ENCODE measurements around the gene FREM3.
"Not testable (repeated sequence)": the region's sequence is repeated elsewhere in the genome, so short reads cannot be mapped to it uniquely, and the experiment has no call there.

Gene FREM3

GRCh38 chr4:143700416-143701352, at the start of gene FREM3:
Gene FREM3 (minus strand): TSS chr4:143700675. CDS start chr4:143700675, 0 bp downstream.
- DNase-seq (ENCODE audit: low read depth) = no peak

GRCh38 chr4:143745874-143746273, 45.4 kb upstream of the FREM3 start:
- DNase-seq (ENCODE audit: low read depth) = no peak

DNA sequence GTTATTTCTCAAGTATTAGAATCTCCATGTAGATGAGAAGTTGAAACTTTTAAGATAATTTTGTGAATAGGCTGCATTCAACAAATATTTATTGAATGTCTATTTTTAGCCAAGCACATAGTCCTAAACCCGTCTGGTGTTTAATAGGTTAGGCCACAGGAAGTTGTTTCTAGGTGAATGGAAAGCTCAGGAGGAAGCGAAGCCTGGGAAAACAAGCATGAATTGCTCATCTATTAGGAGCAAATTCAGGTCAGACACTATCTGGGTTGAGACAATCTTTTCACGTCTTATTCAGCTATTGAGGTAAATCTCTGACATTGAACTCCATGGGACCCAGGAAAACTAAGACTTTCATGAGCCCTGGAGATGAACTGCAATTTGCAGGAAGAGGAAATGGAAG, 43.1 kb upstream of the FREM3 start:
- DNase-seq (ENCODE audit: low read depth) = peak; percentile 1

GRCh38 chr4:143742834-143743233, 42.4 kb upstream of the FREM3 start:
- DNase-seq (ENCODE audit: low read depth) = no peak

DNA sequence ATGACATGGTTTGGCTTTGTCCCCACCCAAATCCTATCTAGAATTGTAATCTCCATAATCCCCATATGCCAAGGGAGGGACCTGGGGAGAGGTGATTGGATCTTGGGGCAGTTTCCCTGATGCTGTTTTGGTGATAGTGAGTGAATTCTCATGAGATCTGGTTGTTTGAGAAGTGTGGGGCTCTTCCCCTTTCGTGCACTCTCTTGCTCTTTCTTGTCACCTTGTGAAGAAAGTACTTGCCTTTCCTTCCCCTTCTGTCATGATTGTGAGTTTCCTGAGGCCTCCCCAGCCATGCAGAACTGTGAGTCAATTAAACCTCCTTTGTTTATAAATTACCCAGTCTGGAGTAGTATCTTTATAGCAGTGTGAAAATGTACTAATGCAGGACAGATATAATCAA, 36.4 kb upstream of the FREM3 start:
- no peak for DNase-seq (ENCODE audit: low read depth)

DNA sequence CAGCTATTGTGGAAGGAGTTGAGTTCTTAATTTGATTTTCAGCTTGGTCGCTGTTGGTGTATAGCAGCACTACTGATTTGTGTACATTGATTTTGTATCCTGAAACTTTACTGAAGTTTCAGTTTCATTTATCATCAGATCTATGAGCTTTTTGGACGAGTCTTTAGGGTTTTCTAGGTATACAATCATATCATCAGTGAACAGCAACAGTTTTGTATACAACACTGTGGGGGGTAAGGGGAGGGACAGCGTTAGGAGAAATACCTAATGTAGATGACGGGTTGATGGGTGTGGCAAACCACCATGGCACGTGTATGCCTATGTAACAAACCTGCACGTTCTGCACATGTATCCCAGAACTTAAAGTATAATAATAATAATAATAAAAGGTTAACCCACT, 35.6 kb upstream of the FREM3 start:
- DNase-seq (ENCODE audit: low read depth) = not testable (repeated sequence)

DNA sequence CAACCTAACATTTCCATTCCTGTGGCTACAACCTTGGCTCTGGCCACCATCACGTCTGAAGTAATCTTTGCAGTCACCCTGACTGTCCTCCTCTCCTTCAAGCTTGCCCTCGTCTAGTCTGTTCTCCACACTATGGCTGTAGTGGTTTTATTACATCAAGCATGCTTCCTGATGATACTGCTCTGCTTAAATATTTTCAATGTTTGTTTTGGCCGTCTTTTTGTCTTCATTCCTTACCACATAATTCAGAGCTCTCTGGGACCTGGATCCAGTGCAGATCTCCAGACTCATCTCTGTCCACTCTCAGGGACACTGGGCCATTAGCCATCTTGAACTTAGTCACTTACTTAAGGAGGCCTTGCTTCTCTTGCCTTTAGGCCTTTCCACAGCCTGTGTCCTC, 27.7 kb upstream of the FREM3 start:
- DNase-seq (ENCODE audit: low read depth) = peak; percentile 86

GRCh38 chr4:143726714-143727113, 26.2 kb upstream of the FREM3 start:
- DNase-seq (ENCODE audit: low read depth) = peak; percentile 26

DNA sequence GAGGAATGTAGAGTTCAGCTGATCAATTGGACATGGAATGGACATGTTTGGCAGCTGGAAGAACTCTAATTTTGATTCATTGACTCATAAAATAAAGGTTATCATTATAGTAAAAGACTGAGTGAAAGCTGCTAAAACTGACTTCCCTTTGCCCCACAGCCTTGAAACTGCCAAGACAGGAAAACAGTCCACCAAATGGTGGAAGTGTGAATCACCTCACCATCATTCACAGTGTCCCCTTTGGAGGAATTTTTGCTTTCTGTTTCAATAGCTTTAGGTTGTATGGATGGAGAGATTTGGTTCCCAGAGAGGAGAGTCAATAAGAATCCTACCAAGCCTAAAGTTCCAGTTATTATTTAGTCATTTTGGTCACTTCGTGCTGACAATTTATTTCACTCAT, 20.8 kb upstream of the FREM3 start:
- peak; percentile 11 for DNase-seq (ENCODE audit: low read depth)

GRCh38 chr4:143718748-143719147, 18.3 kb upstream of the FREM3 start:
- DNase-seq (ENCODE audit: low read depth) = not testable (repeated sequence)

DNA sequence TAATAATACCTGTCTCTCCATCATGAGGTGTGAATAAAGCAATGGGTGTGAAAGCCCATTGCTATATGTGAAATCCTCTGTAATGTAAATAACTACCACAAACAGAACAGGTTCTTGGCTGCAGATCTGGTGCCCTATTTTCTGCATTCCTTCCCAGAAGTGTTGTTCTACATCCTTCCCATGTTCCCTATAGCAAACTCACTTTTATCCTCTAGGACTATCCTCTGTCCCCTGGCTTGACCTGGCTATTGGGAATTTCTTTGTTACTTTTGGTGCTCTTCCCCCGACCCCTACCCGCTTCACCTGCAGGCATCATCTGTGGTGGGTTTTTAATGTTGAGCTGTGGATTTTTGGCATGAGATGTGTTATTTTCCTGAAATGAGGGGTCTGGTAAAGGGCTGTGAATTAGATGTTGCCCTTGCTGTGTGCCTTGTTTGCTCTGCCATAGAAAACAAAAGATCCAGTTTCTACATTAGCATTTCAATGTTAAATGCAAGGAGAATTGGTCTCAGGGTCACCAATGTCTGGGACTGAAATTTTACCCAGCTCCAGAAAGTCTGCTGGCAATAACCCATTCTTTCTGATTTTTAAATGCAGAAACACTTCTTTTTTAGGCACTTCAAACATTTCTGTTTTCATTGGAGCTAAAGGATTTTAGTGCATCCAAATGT, 13.6 kb upstream of the FREM3 start:
- DNase-seq (ENCODE audit: low read depth) = no peak

- no peak for DNase-seq (ENCODE audit: low read depth)
Measured at GRCh38 chr4:143713553-143713952, 13.1 kb upstream of the FREM3 start.

- no peak for DNase-seq (ENCODE audit: low read depth)
Measured at GRCh38 chr4:143712155-143712550, 11.7 kb upstream of the FREM3 start.

GRCh38 chr4:143711543-143712154, 11.2 kb upstream of the FREM3 start:
- no peak for DNase-seq (ENCODE audit: low read depth)

DNA sequence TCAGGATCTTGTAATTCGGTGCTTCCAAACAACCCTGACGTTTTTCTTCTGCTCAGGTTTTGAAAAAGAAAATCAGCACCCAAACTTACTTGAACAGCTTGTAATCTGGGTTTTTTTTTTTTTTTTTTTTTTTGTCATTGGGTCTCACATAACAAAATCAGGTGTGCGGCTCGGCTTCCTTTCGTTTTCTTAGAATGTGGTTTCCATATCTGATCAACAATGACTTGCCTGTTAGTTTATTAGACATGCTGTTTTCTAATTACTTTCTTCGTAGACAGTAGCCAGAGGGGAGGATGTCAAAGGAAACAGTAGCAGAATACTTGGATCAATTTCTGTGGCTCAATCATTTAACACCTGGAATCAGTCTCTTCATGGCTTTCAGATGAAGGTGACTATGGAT, 890 bp upstream of the FREM3 start:
- no peak for DNase-seq (ENCODE audit: low read depth)

GRCh38 chr4:143700046-143700415, 444 bp downstream of the FREM3 start:
- peak; percentile 10 for DNase-seq (ENCODE audit: low read depth)

DNA sequence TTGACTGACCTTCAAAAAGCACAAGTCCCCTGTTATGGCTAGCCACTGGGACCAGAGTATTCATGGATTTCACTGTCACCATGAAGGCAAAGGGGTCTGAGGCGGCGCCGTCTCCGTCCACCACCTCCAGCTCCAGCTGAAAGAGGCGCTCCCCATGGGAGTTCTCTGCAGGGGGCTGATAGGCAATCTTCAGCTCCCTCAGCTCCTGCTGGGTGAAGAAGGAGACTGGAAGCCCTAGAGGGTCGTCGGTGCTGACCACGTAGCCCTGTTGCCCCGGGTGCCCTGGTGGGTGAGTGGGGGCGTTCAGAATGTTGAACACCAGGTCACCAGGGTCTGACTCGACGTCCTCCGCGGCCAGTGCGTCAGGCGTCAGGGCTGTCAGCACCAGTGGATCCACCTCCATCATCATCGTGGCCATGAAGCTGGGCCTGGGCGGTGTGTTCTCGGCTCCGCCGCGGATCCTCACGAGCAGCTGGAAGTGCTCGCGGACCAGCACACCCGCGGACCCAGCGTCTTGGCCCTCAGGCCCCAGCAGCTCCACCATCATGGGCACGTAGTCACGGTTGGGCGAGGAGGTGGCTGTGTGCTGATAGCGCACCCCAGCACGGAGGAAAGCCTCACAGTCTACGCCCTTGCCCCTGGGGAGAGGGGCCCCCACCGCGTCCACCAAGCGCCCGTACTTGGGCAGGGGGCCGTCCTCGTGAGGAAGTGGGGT, 987 bp downstream of the FREM3 start:
- no peak for DNase-seq (ENCODE audit: low read depth)

GRCh38 chr4:143693856-143694255, 6.6 kb downstream of the FREM3 start:
- no peak for DNase-seq (ENCODE audit: low read depth)

DNA sequence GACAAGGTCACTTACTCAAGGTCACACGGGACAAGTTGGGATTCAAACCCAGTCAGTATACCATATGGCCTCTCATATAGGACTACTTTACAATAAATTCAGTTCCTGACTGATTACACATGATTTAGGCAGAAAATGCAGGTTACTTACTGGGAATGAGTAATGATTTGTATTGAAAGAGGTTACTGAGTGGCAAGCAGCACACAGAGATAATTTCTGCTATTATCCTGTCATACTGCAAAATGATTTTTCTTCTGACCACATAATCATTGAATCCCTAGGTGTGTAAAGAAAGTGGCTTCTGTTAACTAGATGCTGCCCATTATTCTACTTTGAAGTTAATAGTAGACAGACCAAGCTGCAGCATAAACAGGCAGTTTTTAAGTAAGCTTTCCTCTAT, 8.2 kb downstream of the FREM3 start:
- no peak for DNase-seq (ENCODE audit: low read depth)

GRCh38 chr4:143679434-143679833, 21.0 kb downstream of the FREM3 start:
- DNase-seq (ENCODE audit: low read depth) = no peak

DNA sequence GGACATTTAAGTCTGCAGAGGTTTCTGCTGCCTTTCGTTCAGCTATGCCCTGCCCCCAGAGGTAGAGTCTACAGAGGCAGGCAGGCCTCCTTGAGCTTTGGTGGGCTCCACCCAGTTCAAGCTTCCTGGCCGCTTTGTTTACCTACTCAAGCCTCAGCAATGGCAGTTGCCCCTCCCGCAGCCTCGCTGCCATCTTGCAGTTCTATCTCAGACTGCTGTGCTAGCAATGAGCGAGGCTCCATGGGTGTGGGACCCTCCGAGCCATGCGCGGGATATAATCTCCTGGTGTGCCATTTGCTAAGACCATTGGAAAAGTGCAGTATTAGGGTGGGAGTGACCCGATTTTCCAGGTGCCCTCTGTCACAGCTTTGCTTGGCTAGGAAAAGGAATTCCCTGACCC, 26.8 kb downstream of the FREM3 start:
- DNase-seq (ENCODE audit: low read depth) = not testable (repeated sequence)

GRCh38 chr4:143668930-143669552, 31.4 kb downstream of the FREM3 start:
- no peak for DNase-seq (ENCODE audit: low read depth)

Measured in EH (cell line).